OCI-LY7 (cell line): ENCODE data around the gene PACS1. TPM values are rescaled to one million over a fixed set of nuclear protein-coding genes. Genes with fewer than 3 reads are reported as not detected.

Experiments
- BruUV-seq: library from RNA; stranded (reverse); fragments of 400-500 nt; replicated peaks from 2 replicates; lab custom pipeline; 2021; lab: Mats Ljungman, UMichigan
- CTCF ChIA-PET: fragments of 300-600 bp; sonication (Branson Sonifier 250); formaldehyde crosslinking; loops from one replicate; lab custom pipeline; 2022; ENCODE audit warnings: antibody characterized with exemption; ENCODE audit not compliant: unreplicated experiment; lab: Charles Lee
- POLR2A ChIA-PET: fragments of 300-600 bp; sonication (Branson Sonifier 250); formaldehyde crosslinking; loops from one replicate; lab custom pipeline; 2022; ENCODE audit warnings: antibody characterized with exemption; lab: Charles Lee
- DNase-seq: peaks from one replicate; pipeline ENCODE4 v3.0.0-alpha.2; 2015; ENCODE audit warnings: low spot score
- H2AFZ ChIP-seq: fragments of 200-600 bp; sonication (generic), shearing (Covaris generic); 2 replicates; pipeline ENCODE4 v1.6.1; 2014; ENCODE audit warnings: mild to moderate bottlenecking, antibody characterized with exemption, low read length, moderate library complexity
- H3K27ac ChIP-seq: fragments of 200-600 bp; sonication (generic); 2 replicates; pipeline ENCODE4 v1.5.1; 2014; ENCODE audit warnings: mixed run types, low read depth, mild to moderate bottlenecking, moderate library complexity, low read length, inconsistent platforms; ENCODE audit not compliant: poor library complexity, severe bottlenecking
- H3K36me3 ChIP-seq: fragments of 200-600 bp; sonication (generic); 2 replicates; pipeline ENCODE4 v1.6.1; 2014; ENCODE audit warnings: mild to moderate bottlenecking, antibody characterized with exemption, low read length, moderate library complexity, mixed read lengths; ENCODE audit not compliant: insufficient read depth
- H3K4me1 ChIP-seq: fragments of 200-600 bp; sonication (generic); 2 replicates; pipeline ENCODE4 v1.5.1; 2014; ENCODE audit warnings: mild to moderate bottlenecking, low read length; ENCODE audit not compliant: insufficient read depth, poor library complexity, severe bottlenecking
- H3K4me2 ChIP-seq: fragments of 200-600 bp; sonication (generic); 2 replicates; pipeline ENCODE4 v1.6.1; 2014; ENCODE audit warnings: mild to moderate bottlenecking, low read length
- H3K4me3 ChIP-seq: fragments of 200-600 bp; sonication (generic); 2 replicates; pipeline ENCODE4 v1.5.1; 2014; ENCODE audit warnings: mild to moderate bottlenecking, low read depth, low read length; ENCODE audit not compliant: poor library complexity, severe bottlenecking
- H3K79me2 ChIP-seq: fragments of 200-600 bp; sonication (generic); 2 replicates; pipeline ENCODE4 v1.6.1; 2016; ENCODE audit warnings: low read depth, mild to moderate bottlenecking, low read length, moderate library complexity, mixed read lengths; ENCODE audit not compliant: insufficient read depth
- H3K9me2 ChIP-seq: fragments of 200-600 bp; sonication (generic); 2 replicates; pipeline ENCODE4 v1.6.1; 2016; ENCODE audit warnings: mild to moderate bottlenecking, low read length, mixed read lengths; ENCODE audit not compliant: insufficient read depth
- H3K9me3 ChIP-seq: fragments of 200-600 bp; sonication (generic); 2 replicates; pipeline ENCODE4 v1.6.1; 2014; ENCODE audit warnings: mild to moderate bottlenecking, mixed run types, low read length, mixed read lengths
- H4K20me1 ChIP-seq: fragments of 200-600 bp; sonication (generic); 2 replicates; pipeline ENCODE4 v1.6.1; 2014; ENCODE audit warnings: mild to moderate bottlenecking, antibody characterized with exemption, low read length, moderate library complexity, mixed read lengths; ENCODE audit not compliant: insufficient read depth
- CTCF ChIP-seq: fragments of 200-600 bp; sonication (generic); conservative IDR thresholded peaks from 2 replicates; pipeline ENCODE4 v1.5.1; 2014; ENCODE audit warnings: mild to moderate bottlenecking, antibody characterized with exemption, low read length, moderate library complexity, mixed read lengths
- EZH2phosphoT487 ChIP-seq: fragments of 200-600 bp; sonication (generic); IDR thresholded peaks from 2 replicates; pipeline ENCODE4 v1.6.1; 2018; ENCODE audit warnings: low read depth, borderline replicate concordance, mild to moderate bottlenecking, mixed run types, antibody characterized with exemption, low read length, moderate library complexity, mixed read lengths
- intact Hi-C: fragments of 100-400 bp; cut with micrococcal nuclease; formaldehyde crosslinking; loops from one replicate; pipeline ENCODE4 v1.10.0; 2022; ENCODE audit not compliant: unreplicated experiment
- total RNA-seq, 2 experiments: library from RNA; depleted of rRNA in 1 of 2; stranded (reverse); fragments of >200 nt in 1 of 2; shearing (Covaris generic) in 1 of 2; gene quantifications; 2 replicates each; pipeline ENCODE4 v1.2.3, GENCODE V29; 2014 to 2022

Gene PACS1
- total RNA-seq, 2 experiments from 2014 or later = 23.7 to 52.5 TPM

- no peaks in the 10 kb centered on the region for H3K9me2 ChIP-seq
- TSS peak; percentile 72 for BruUV-seq
- H3K79me2 ChIP-seq = peaks cover 24% of the 10 kb centered on the region
- peaks cover 69% of the 10 kb centered on the region for H3K36me3 ChIP-seq
- peak overlapping the region; percentile 100 for H3K4me3 ChIP-seq
- intact Hi-C loops = loop anchor here (1.0 to 5.0 kb wide), 3 partner anchors 13 to 412 kb away; partner anchors contain the start of genes BANF1, CFL1 and EIF1AD
- TF ChIP-seq CTCF (peak; percentile 39; the same call in 1 of the 2 replicates), EZH2phosphoT487 (no peak)
- DNase-seq = peak; percentile 44
- no peaks in the 10 kb centered on the region for H4K20me1 ChIP-seq
- H2AFZ ChIP-seq = peak overlapping the region; percentile 72; the same call in 1 of the 2 replicates
- peak overlapping the region; percentile 84 for H3K27ac ChIP-seq
- ChIA-PET POLR2A (no interaction called here), CTCF (no interaction called here)
- peak overlapping the region; percentile 99 for H3K4me2 ChIP-seq
- no peaks in the 10 kb centered on the region for H3K9me3 ChIP-seq
- H3K4me1 ChIP-seq = peaks cover 24% of the 10 kb centered on the region
These were observed 199.2 kb downstream of the PACS1 start for GRCh38 chr11:66268952-66269905.

GRCh38 chr11:66271816-66272215, 201.7 kb downstream of the PACS1 start:
- no peaks in the 10 kb centered on the region for H4K20me1 ChIP-seq
- intact Hi-C loops = no loop called here

More at GRCh38 chr11:66271816-66272215, 201.7 kb downstream of the PACS1 start:
- peaks cover 60% of the 10 kb centered on the region for H3K36me3 ChIP-seq
- H3K27ac ChIP-seq = no peak overlapping the region
- TF ChIP-seq EZH2phosphoT487 = no peak
- no peak for TF ChIP-seq CTCF
- DNase-seq = no peak
- BruUV-seq = no TSS peak
- no peaks in the 10 kb centered on the region for H3K9me2 ChIP-seq
- no peak overlapping the region for H2AFZ ChIP-seq
- H3K4me2 ChIP-seq = no peak overlapping the region
- ChIA-PET POLR2A (interaction anchor here (1.5 kb wide), 1 partner anchor 13 kb away, joined by 7 read pairs; no protein-coding TSS in a partner anchor), CTCF (no interaction called here)
- H3K4me1 ChIP-seq = peaks cover 24% of the 10 kb centered on the region
- no peaks in the 10 kb centered on the region for H3K9me3 ChIP-seq
- no peak overlapping the region for H3K4me3 ChIP-seq
- H3K79me2 ChIP-seq = peaks cover 24% of the 10 kb centered on the region
